ENCODE results near the gene MUC4. TPM values are rescaled to one million over a fixed set of nuclear protein-coding genes. Genes with fewer than 3 reads are reported as not detected.

Gene MUC4
- total RNA-seq, 1 experiment from 2014 or later = not detected

DNA sequence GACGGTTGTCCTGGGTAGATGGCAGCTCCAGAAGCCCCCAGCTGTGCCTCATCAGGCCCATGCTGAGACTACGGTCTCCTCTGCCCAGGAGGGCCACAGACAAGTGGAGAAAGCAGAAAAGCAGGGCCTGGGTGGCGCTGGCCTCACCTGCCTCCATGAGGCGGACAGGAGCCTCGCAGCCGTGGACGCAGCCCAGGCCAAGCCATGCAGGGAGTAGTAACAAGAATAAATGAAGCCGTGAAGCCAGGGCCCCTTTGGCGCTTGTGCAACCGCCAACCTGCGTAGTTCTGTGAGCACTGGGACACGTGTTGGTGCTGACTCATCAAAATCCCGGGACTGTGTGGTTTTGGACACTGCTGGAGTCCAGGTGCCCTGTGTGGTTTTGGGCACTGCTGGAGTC, 12.3 kb upstream of the MUC4 start:
- no peak for TF ChIP-seq EZH2 (IDR thresholded peaks at IDR 0.05; ENCODE audit: borderline replicate concordance, low read depth, low read length, poor library complexity, severe bottlenecking)
- TF ChIP-seq, protein P1, sequence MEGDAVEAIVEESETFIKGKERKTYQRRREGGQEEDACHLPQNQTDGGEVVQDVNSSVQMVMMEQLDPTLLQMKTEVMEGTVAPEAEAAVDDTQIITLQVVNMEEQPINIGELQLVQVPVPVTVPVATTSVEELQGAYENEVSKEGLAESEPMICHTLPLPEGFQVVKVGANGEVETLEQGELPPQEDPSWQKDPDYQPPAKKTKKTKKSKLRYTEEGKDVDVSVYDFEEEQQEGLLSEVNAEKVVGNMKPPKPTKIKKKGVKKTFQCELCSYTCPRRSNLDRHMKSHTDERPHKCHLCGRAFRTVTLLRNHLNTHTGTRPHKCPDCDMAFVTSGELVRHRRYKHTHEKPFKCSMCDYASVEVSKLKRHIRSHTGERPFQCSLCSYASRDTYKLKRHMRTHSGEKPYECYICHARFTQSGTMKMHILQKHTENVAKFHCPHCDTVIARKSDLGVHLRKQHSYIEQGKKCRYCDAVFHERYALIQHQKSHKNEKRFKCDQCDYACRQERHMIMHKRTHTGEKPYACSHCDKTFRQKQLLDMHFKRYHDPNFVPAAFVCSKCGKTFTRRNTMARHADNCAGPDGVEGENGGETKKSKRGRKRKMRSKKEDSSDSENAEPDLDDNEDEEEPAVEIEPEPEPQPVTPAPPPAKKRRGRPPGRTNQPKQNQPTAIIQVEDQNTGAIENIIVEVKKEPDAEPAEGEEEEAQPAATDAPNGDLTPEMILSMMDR (conservative IDR thresholded peaks at IDR 0.05; ENCODE audit: low read depth, low read length) = no peak
- Histone ChIP-seq H3K27me3 (replicated peaks; ENCODE audit: insufficient read depth, low read depth, low read length, poor library complexity) (no peaks in the 10 kb centered on the region), H3K27ac (ENCODE audit: low read depth, low read length, poor library complexity, severe bottlenecking) (no peak overlapping the region), H3K4me3 (ENCODE audit: low read depth, low read length, poor library complexity, severe bottlenecking) (no peak overlapping the region), H3K9me3 (ENCODE audit: low read depth, low read length, poor library complexity, severe bottlenecking) (no peaks in the 10 kb centered on the region), H3K4me1 (ENCODE audit: insufficient read depth, low read length, poor library complexity, severe bottlenecking) (no peaks in the 10 kb centered on the region), H3K36me3 (ENCODE audit: insufficient read depth, low read length, poor library complexity, severe bottlenecking) (no peaks in the 10 kb centered on the region)
- POLR2A ChIA-PET (ENCODE audit: low non-redundant PET) = no interaction called here
- intact Hi-C loops (cut with micrococcal nuclease; ENCODE audit: unreplicated experiment) = no loop called here
- no TSS peak for BruUV-seq (replicated peaks)
- CTCF ChIA-PET = no interaction called here
- no peak for DNase-seq (ENCODE audit: low spot score)

DNA sequence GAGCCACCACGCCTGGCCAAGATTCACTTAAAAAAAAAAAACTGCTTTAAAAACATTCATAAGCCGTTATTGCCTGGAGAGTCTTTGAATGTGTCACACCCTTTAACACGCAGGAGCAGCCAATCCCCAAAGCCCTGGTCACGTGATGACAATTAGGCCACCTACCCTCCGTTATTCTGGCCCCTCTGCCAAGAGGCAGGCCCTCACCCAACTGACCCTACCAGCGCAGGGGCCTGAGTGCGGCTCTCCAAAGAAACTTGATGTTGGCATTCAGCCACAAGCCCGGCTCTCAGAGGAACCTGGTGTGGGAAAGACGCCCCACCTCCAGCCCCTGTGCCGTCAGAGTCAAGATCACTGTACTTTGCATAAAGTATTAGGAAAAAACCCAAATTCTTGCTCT, 11.6 kb upstream of the MUC4 start:
- no peak overlapping the region for H3K27ac ChIP-seq (ENCODE audit: low read depth, low read length, poor library complexity, severe bottlenecking)
- H3K27me3 ChIP-seq (replicated peaks; ENCODE audit: insufficient read depth, low read depth, low read length, poor library complexity) = no peaks in the 10 kb centered on the region
- DNase-seq (ENCODE audit: low spot score) = no peak
- no peak overlapping the region for H3K4me3 ChIP-seq (ENCODE audit: low read depth, low read length, poor library complexity, severe bottlenecking)
- H3K4me1 ChIP-seq (ENCODE audit: insufficient read depth, low read length, poor library complexity, severe bottlenecking) = no peaks in the 10 kb centered on the region
- H3K36me3 ChIP-seq (ENCODE audit: insufficient read depth, low read length, poor library complexity, severe bottlenecking) = no peaks in the 10 kb centered on the region
- TF ChIP-seq EZH2 (IDR thresholded peaks at IDR 0.05; ENCODE audit: borderline replicate concordance, low read depth, low read length, poor library complexity, severe bottlenecking) = no peak
- POLR2A ChIA-PET (ENCODE audit: low non-redundant PET) = no interaction called here
- H3K9me3 ChIP-seq (ENCODE audit: low read depth, low read length, poor library complexity, severe bottlenecking) = no peaks in the 10 kb centered on the region
- intact Hi-C loops (cut with micrococcal nuclease; ENCODE audit: unreplicated experiment) = no loop called here
- BruUV-seq (replicated peaks) = no TSS peak
- CTCF ChIA-PET = no interaction called here

DNA sequence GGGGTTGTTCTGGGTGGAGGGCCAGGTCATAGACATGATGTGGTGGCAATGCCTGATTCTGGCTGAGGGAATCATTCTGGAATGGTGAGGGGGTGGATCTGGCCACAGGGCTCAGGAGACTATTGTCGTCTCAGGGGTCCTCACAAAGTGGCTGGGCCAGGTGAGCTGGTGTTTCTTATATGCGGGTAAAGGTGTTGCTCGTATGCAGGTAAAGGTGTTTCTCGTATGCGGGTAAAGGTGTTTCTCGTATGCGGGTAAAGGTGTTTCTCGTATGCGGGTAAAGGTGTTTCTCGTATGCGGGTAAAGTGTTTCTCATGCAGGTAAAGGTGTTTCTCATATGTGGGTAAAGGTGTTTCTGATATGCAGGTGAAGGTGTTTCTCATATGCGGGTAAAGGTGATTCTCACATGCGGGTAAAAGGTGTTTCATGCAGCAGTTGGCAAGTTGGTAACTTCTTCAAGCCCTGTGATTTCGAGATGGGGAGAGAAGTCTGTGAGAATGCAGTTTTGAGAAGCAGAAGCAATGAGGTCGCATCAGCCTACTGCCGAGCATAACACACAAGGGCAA, 10.5 kb upstream of the MUC4 start:
- no peak for TF ChIP-seq EZH2 (IDR thresholded peaks at IDR 0.05; ENCODE audit: borderline replicate concordance, low read depth, low read length, poor library complexity, severe bottlenecking)
- TF ChIP-seq, protein P1 (conservative IDR thresholded peaks at IDR 0.05; ENCODE audit: low read depth, low read length) = no peak
- CTCF ChIA-PET = interaction anchor here (0.8 kb wide), 1 partner anchor 40 kb away, joined by 6 read pairs; no protein-coding TSS in a partner anchor
- Histone ChIP-seq H3K27ac (ENCODE audit: low read depth, low read length, poor library complexity, severe bottlenecking) (no peak overlapping the region), H3K4me3 (ENCODE audit: low read depth, low read length, poor library complexity, severe bottlenecking) (no peak overlapping the region), H3K4me1 (ENCODE audit: insufficient read depth, low read length, poor library complexity, severe bottlenecking) (no peaks in the 10 kb centered on the region), H3K9me3 (ENCODE audit: low read depth, low read length, poor library complexity, severe bottlenecking) (no peaks in the 10 kb centered on the region), H3K27me3 (replicated peaks; ENCODE audit: insufficient read depth, low read depth, low read length, poor library complexity) (no peaks in the 10 kb centered on the region), H3K36me3 (ENCODE audit: insufficient read depth, low read length, poor library complexity, severe bottlenecking) (no peaks in the 10 kb centered on the region)
- no peak for DNase-seq (ENCODE audit: low spot score)
- POLR2A ChIA-PET (ENCODE audit: low non-redundant PET) = no interaction called here
- intact Hi-C loops (cut with micrococcal nuclease; ENCODE audit: unreplicated experiment) = no loop called here
- no TSS peak for BruUV-seq (replicated peaks)

Data from A673 (cell line).